ENCODE results near the gene ALDH2.
A peak's percentile ranks its signal among the peaks of the same experiment; 100 is the strongest.
"Not testable (repeated sequence)": the region's sequence is repeated elsewhere in the genome, so short reads cannot be mapped to it uniquely, and the experiment has no call there.

The ALDH2 gene

GRCh38 chr12:111761706-111762105 is 5.0 kb upstream of the ALDH2 start:
- Histone ChIP-seq H3K27me3 (ENCODE audit: control insufficient read depth, insufficient read depth, low read length) (no peaks in the 10 kb centered on the region), H3K9me3 (ENCODE audit: control insufficient read depth, low read length) (no peaks in the 10 kb centered on the region), H3K9ac (ENCODE audit: low read length) (no peak overlapping the region), H3K4me1 (ENCODE audit: control insufficient read depth, insufficient read depth, low read length) (peaks cover 30% of the 10 kb centered on the region), H3K36me3 (ENCODE audit: control insufficient read depth, insufficient read depth, low read length) (no peaks in the 10 kb centered on the region), H3K4me3 (ENCODE audit: low read length) (no peak overlapping the region)

GRCh38 chr12:111763552-111763951 is 3.2 kb upstream of the ALDH2 start:
- H3K36me3 ChIP-seq (ENCODE audit: control insufficient read depth, insufficient read depth, low read length); H3K4me3 ChIP-seq (ENCODE audit: low read length); H3K9ac ChIP-seq (ENCODE audit: low read length); H3K9me3 ChIP-seq (ENCODE audit: control insufficient read depth, low read length); H3K27me3 ChIP-seq (ENCODE audit: control insufficient read depth, insufficient read depth, low read length): not testable (repeated sequence)
- H3K4me1 ChIP-seq (ENCODE audit: control insufficient read depth, insufficient read depth, low read length): peaks cover 19% of the 10 kb centered on the region

- peaks cover 23% of the 10 kb centered on the region for H3K4me1 ChIP-seq (ENCODE audit: control insufficient read depth, insufficient read depth, low read length)
- H3K9me3 ChIP-seq (ENCODE audit: control insufficient read depth, low read length): no peaks in the 10 kb centered on the region
- H3K36me3 ChIP-seq (ENCODE audit: control insufficient read depth, insufficient read depth, low read length): no peaks in the 10 kb centered on the region
- no peak overlapping the region for H3K4me3 ChIP-seq (ENCODE audit: low read length)
- no peaks in the 10 kb centered on the region for H3K27me3 ChIP-seq (ENCODE audit: control insufficient read depth, insufficient read depth, low read length)
- H3K9ac ChIP-seq (ENCODE audit: low read length): no peak overlapping the region
Measured at GRCh38 chr12:111764120-111764821, 2.5 kb upstream of the ALDH2 start.

GRCh38 chr12:111767362-111768158 is 827 bp downstream of the ALDH2 start:
- H3K36me3 ChIP-seq (ENCODE audit: control insufficient read depth, insufficient read depth, low read length): no peaks in the 10 kb centered on the region
- peak overlapping the region; percentile 65 for H3K4me3 ChIP-seq (ENCODE audit: low read length)
- H3K9me3 ChIP-seq (ENCODE audit: control insufficient read depth, low read length): no peaks in the 10 kb centered on the region
- no peaks in the 10 kb centered on the region for H3K27me3 ChIP-seq (ENCODE audit: control insufficient read depth, insufficient read depth, low read length)
- H3K4me1 ChIP-seq (ENCODE audit: control insufficient read depth, insufficient read depth, low read length): peaks cover 38% of the 10 kb centered on the region
- H3K9ac ChIP-seq (ENCODE audit: low read length): peak overlapping the region; percentile 84

GRCh38 chr12:111768159-111768895 is 1.6 kb downstream of the ALDH2 start:
- no peaks in the 10 kb centered on the region for H3K27me3 ChIP-seq (ENCODE audit: control insufficient read depth, insufficient read depth, low read length)
- peak overlapping the region; percentile 65 for H3K4me3 ChIP-seq (ENCODE audit: low read length)
- H3K9ac ChIP-seq (ENCODE audit: low read length): peak overlapping the region; percentile 84
- peaks cover 46% of the 10 kb centered on the region for H3K4me1 ChIP-seq (ENCODE audit: control insufficient read depth, insufficient read depth, low read length)
- H3K36me3 ChIP-seq (ENCODE audit: control insufficient read depth, insufficient read depth, low read length): no peaks in the 10 kb centered on the region
- no peaks in the 10 kb centered on the region for H3K9me3 ChIP-seq (ENCODE audit: control insufficient read depth, low read length)

- H3K36me3 ChIP-seq (ENCODE audit: control insufficient read depth, insufficient read depth, low read length): no peaks in the 10 kb centered on the region
- no peak overlapping the region for H3K9ac ChIP-seq (ENCODE audit: low read length)
- H3K4me3 ChIP-seq (ENCODE audit: low read length): no peak overlapping the region
- no peaks in the 10 kb centered on the region for H3K9me3 ChIP-seq (ENCODE audit: control insufficient read depth, low read length)
- peaks cover 55% of the 10 kb centered on the region for H3K4me1 ChIP-seq (ENCODE audit: control insufficient read depth, insufficient read depth, low read length)
- no peaks in the 10 kb centered on the region for H3K27me3 ChIP-seq (ENCODE audit: control insufficient read depth, insufficient read depth, low read length)
Measured at GRCh38 chr12:111769599-111769998, 2.9 kb downstream of the ALDH2 start.

- no peaks in the 10 kb centered on the region for H3K9me3 ChIP-seq (ENCODE audit: control insufficient read depth, low read length)
- no peaks in the 10 kb centered on the region for H3K27me3 ChIP-seq (ENCODE audit: control insufficient read depth, insufficient read depth, low read length)
- H3K4me3 ChIP-seq (ENCODE audit: low read length): peak overlapping the region; percentile 7
- peaks cover 86% of the 10 kb centered on the region for H3K4me1 ChIP-seq (ENCODE audit: control insufficient read depth, insufficient read depth, low read length)
- peak overlapping the region; percentile 45 for H3K9ac ChIP-seq (ENCODE audit: low read length)
- H3K36me3 ChIP-seq (ENCODE audit: control insufficient read depth, insufficient read depth, low read length): peaks cover 3% of the 10 kb centered on the region
Measured at GRCh38 chr12:111773801-111774551, 7.2 kb downstream of the ALDH2 start.

GRCh38 chr12:111775205-111776193 is 8.8 kb downstream of the ALDH2 start:
- H3K9me3 ChIP-seq (ENCODE audit: control insufficient read depth, low read length): no peaks in the 10 kb centered on the region
- peak overlapping the region; percentile 45 for H3K9ac ChIP-seq (ENCODE audit: low read length)
- peaks cover 92% of the 10 kb centered on the region for H3K4me1 ChIP-seq (ENCODE audit: control insufficient read depth, insufficient read depth, low read length)
- H3K4me3 ChIP-seq (ENCODE audit: low read length): peak overlapping the region; percentile 7
- peaks cover 3% of the 10 kb centered on the region for H3K36me3 ChIP-seq (ENCODE audit: control insufficient read depth, insufficient read depth, low read length)
- no peaks in the 10 kb centered on the region for H3K27me3 ChIP-seq (ENCODE audit: control insufficient read depth, insufficient read depth, low read length)

- Histone ChIP-seq H3K4me3 (ENCODE audit: low read length) (no peak overlapping the region), H3K4me1 (ENCODE audit: control insufficient read depth, insufficient read depth, low read length) (peaks cover 93% of the 10 kb centered on the region), H3K9ac (ENCODE audit: low read length) (peak overlapping the region; percentile 40)
Measured at GRCh38 chr12:111776836-111777344, 10.2 kb downstream of the ALDH2 start.

GRCh38 chr12:111777345-111778045 is 10.8 kb downstream of the ALDH2 start:
- Histone ChIP-seq H3K4me3 (ENCODE audit: low read length) (no peak overlapping the region), H3K36me3 (ENCODE audit: control insufficient read depth, insufficient read depth, low read length) (peaks cover 11% of the 10 kb centered on the region), H3K9ac (ENCODE audit: low read length) (peak overlapping the region; percentile 40), H3K4me1 (ENCODE audit: control insufficient read depth, insufficient read depth, low read length) (peaks cover 90% of the 10 kb centered on the region), H3K9me3 (ENCODE audit: control insufficient read depth, low read length) (peaks cover 4% of the 10 kb centered on the region), H3K27me3 (ENCODE audit: control insufficient read depth, insufficient read depth, low read length) (no peaks in the 10 kb centered on the region)

More at GRCh38 chr12:111776836-111777344, 10.2 kb downstream of the ALDH2 start:
- peaks cover 11% of the 10 kb centered on the region for H3K36me3 ChIP-seq (ENCODE audit: control insufficient read depth, insufficient read depth, low read length)
- H3K9me3 ChIP-seq (ENCODE audit: control insufficient read depth, low read length): peaks cover 4% of the 10 kb centered on the region
- no peaks in the 10 kb centered on the region for H3K27me3 ChIP-seq (ENCODE audit: control insufficient read depth, insufficient read depth, low read length)
